Myocyte (in vitro differentiated cells): ENCODE data around the gene TTC23. TPM values are rescaled to one million over a fixed set of nuclear protein-coding genes. Genes with fewer than 3 reads are reported as not detected.

Experiments used
- DNase-seq: peaks from one replicate; pipeline ENCODE4 v3.0.0-alpha.2; 2012; ENCODE audit warnings: low read depth
- total RNA-seq: library from RNA; depleted of rRNA; stranded (reverse); fragments of >200 nt; gene quantifications from 2 replicates; pipeline ENCODE4 v1.2.3, GENCODE V29; 2014

The TTC23 gene
- total RNA-seq, 1 donor from 2014 or later = 27.4 TPM

DNA sequence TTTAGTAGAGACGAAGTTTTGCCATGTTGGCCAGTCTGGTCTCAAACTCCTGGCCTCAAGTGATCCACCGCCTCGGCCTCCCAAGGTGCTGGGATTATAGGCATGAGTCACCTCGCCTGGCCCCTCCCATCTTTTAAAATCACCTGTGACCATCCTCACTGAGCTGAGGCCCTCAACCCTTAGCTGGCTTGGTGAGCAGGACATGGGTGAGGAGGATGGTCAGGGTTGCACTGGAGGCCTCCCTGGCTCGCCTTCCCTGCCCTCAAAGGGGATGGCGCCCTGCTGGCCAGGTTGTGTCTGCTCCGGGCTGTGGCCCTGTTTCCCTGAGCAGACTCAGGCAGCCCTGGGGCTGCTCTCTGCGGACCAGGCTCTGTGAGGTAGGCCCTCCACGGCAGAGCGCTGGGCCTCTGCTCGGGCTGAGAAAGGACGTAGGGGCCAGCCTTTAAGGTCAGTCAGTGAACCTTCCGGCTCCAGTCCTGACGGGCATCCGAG, 110.8 kb downstream of the TTC23 start:
- no peak for DNase-seq

DNA sequence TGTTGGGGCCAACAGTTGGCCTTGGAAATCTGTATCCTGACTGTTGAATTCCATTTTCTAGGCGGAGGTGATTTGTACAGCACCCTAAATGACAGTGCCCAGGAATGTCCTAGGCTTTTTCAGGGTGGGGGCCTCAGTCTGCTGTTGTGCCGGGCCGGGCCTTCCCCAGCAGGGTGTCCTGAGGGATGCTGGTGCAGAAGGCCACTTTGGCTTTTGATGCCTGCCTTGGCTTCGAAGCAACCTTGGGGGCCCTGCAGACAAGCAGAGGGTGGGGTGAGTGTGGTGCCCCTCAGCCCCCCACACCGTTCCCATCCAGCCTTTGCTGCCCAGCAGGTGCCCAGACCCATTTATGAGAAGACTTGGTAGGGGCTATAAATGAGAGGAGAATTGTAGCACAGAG, 111.5 kb downstream of the TTC23 start:
- no peak for DNase-seq

DNA sequence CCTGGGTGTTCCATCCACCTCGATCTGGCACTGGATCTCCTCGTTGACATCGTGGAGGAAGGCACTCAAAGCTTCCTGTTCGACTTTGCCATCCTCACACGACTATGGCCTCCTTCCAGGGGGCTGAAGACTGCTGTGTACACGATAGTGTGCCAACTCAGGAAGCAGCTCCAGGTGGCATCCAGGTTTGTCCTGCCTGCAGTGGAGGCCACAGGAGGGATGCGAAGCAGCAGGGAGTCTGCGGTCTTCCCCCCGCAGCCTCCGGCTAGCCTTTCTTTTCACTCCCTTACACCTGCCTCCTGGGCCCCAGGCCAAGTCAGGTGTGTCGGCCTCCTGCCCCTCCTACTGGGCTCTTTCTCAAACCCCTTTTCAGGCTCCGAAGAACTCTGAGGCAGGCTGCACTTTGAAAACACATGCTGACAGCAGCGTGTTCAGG, 112.3 kb downstream of the TTC23 start:
- DNase-seq = no peak

DNA sequence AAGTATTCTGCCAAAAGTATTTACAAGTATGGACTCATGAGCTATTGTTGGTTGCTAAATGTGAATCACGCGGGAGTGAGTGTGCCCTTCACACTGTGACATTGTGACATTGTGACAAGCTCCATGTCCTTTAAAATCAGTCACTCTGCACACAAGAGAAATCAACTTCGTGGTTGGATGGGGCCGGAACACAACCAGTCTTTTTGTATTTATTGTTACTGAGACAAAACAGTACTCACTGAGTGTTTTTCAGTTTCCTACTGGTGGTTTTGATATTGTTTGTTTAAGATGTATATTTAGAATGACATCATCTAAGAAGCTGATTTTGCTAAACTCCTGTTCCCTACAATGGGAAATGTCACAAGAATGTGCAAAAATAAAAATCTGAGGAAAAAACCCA, 114.2 kb downstream of the TTC23 start:
- no peak for DNase-seq

DNA sequence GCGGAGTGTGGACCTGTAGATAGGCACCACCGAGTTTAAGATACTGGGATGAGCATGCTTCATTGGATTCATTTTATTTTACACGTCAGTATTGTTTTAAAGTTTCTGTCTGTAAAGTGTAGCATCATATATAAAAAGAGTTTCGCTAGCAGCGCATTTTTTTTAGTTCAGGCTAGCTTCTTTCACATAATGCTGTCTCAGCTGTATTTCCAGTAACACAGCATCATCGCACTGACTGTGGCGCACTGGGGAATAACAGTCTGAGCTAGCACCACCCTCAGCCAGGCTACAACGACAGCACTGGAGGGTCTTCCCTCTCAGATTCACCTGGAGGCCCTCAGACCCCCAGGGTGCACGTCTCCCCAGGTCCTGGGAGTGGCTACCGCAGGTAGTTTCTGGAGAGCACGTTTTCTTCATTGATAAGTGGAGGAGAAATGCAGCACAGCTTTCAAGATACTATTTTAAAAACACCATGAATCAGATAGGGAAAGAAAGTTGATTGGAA, 115.0 kb downstream of the TTC23 start:
- DNase-seq = no peak

DNA sequence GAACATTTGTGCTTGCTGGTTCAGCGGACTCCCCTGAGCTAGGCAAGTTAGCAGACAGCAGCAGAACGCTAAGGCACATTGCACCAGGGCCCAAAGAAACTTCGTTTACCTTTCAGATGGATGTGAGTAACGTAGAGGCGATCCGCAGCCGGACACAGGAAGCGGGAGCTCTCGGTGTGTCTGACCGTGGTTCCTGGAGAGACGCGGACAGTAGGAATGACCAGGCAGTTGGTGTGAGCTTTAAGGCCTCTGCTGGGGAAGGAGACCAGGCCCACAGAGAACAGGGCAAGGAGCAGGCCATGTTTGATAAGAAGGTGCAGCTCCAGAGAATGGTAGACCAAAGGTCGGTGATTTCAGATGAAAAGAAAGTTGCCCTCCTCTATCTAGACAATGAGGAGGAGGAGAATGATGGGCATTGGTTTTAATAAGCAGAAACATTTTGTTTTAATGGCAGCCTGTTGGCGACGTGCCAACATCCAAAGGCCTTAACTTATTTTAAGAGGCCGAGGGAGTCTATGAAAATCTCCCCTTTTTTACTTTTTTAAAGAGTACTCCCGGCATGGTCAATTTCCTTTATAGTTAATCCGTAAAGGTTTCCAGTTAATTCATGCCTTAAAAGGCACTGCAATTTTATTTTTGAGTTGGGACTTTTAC, 116.6 kb downstream of the TTC23 start:
- no peak for DNase-seq

DNA sequence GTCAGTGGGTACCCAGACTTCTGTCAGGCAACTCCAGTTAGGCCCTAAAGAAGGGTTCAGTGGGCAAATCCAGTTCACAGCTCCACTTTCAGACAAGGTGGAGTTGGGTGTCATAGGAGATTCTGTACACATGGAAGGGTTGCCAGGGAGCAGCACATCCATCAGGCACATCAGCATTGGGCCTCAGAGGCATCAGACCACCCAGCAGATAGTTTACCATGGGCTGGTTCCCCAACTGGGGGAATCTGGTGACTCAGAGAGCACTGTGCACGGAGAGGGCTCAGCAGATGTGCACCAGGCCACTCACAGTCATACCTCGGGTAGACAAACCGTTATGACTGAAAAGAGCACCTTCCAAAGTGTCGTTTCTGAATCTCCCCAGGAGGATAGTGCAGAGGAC, 117.3 kb downstream of the TTC23 start:
- no peak for DNase-seq

- DNase-seq = no peak
These were observed 117.8 kb downstream of the TTC23 start for GRCh38 chr15:99131441-99132023.

GRCh38 chr15:99130765-99131440, 118.5 kb downstream of the TTC23 start:
- no peak for DNase-seq

DNA sequence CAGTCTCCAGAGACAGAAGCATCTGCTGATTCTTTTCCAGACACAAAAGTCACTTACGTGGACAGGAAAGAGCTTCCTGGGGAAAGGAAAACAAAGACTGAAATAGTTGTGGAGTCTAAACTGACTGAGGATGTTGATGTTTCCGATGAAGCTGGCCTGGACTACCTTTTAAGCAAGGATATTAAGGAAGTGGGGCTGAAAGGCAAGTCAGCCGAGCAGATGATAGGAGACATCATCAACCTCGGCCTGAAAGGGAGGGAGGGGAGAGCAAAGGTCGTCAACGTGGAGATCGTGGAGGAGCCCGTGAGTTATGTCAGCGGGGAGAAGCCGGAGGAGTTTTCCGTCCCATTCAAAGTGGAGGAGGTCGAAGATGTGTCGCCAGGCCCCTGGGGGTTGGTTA, 119.1 kb downstream of the TTC23 start:
- DNase-seq = no peak

GRCh38 chr15:99129644-99130043, 119.7 kb downstream of the TTC23 start:
- no peak for DNase-seq

- DNase-seq = no peak
These were observed 121.0 kb downstream of the TTC23 start for GRCh38 chr15:99128411-99128810.

GRCh38 chr15:99127773-99128172, 121.6 kb downstream of the TTC23 start:
- DNase-seq = no peak

- DNase-seq = no peak
These were observed 122.5 kb downstream of the TTC23 start for GRCh38 chr15:99126930-99127329.

GRCh38 chr15:99126131-99126588, 123.2 kb downstream of the TTC23 start:
- no peak for DNase-seq

- DNase-seq = no peak
These were observed 124.1 kb downstream of the TTC23 start for GRCh38 chr15:99125061-99125891.

GRCh38 chr15:99124641-99125040, 124.7 kb downstream of the TTC23 start:
- DNase-seq = no peak

GRCh38 chr15:99123713-99124451, 125.5 kb downstream of the TTC23 start:
- peak; percentile 99 for DNase-seq

DNA sequence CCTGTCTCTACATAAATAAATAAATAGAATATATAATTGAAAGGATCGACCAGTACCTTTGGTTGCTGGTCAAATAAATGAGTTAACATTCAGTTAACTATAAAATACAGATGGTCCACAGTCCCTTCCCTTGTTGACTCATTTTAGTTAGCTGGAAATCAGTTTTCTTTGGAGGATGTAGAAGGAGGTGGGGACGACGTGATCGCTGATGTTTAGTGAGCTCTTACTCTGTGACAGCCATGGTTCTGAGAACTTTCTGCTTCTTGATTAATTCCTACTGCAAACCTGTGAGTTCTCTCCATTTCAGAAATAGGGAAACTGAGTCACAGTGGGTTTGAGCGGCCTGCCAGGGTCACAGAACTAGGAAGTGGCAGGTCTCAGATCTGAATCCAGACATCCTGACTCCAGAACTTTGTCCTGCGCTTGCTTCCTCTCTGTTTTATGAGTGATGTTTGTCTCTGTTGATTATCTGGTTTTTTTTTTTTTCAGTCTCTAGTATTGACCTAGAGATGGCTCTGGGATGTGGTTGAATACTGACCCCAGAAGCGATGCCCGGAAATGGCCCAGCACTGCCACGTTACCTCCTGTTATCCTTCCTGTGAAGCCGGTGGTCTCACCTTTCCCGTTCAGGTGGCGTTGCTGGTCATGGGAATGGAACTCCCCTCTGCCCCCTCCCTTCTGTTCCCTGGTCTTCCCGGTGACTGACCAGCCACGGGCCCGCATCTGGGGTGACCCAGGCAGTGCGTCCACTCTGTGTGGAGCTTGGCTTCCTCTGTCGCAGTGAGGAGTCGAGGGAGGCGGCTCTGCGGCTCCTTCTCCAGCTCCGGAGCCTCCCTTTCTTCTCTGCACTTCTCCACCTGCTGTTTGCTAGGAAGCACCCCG, 126.3 kb downstream of the TTC23 start:
- DNase-seq = no peak
